Measurements from ENCODE around the gene CORO1C.

- TF ChIP-seq CTCF (IDR thresholded peaks at IDR 0.05; ENCODE audit: insufficient read depth, low read depth, low read length) = no peak
- no peak for TF ChIP-seq EZH2 (IDR thresholded peaks at IDR 0.05; ENCODE audit: insufficient read depth, low read length)
Observed at GRCh38 chr12:108602976-108603704, 128.2 kb downstream of the CORO1C start.

Data from astrocyte (in vitro differentiated cells and primary cell).